ENCODE measurements around the gene PTPRN2.
"Not testable (repeated sequence)": the region's sequence is repeated elsewhere in the genome, so short reads cannot be mapped to it uniquely, and the experiment has no call there.

GRCh38 chr7:158273756-158274342, 313.8 kb downstream of the PTPRN2 start:
- TF ChIP-seq CTCF (conservative IDR thresholded peaks at IDR 0.05 in 1 of 2, IDR thresholded peaks at IDR 0.05 in 1 of 2; ENCODE audit: low read depth in 1 of 2, low read length in 2 of 2); EZH2 (IDR thresholded peaks at IDR 0.05; ENCODE audit: low read length, missing control alignments): not testable (repeated sequence)

Measured in fibroblast of lung (primary cell).